GM18511 (cell line): ENCODE data around the gene RUSC1.
"Not testable (repeated sequence)": the region's sequence is repeated elsewhere in the genome, so short reads cannot be mapped to it uniquely, and the experiment has no call there.

ENCODE experiments used
- ATAC-seq: cut with Tn5 transposase; IDR thresholded peaks from one replicate; pipeline ENCODE4 v1.9.1; 2021; ENCODE audit warnings: mild to moderate bottlenecking, moderate library complexity; ENCODE audit not compliant: unreplicated experiment

Gene RUSC1, protein sequence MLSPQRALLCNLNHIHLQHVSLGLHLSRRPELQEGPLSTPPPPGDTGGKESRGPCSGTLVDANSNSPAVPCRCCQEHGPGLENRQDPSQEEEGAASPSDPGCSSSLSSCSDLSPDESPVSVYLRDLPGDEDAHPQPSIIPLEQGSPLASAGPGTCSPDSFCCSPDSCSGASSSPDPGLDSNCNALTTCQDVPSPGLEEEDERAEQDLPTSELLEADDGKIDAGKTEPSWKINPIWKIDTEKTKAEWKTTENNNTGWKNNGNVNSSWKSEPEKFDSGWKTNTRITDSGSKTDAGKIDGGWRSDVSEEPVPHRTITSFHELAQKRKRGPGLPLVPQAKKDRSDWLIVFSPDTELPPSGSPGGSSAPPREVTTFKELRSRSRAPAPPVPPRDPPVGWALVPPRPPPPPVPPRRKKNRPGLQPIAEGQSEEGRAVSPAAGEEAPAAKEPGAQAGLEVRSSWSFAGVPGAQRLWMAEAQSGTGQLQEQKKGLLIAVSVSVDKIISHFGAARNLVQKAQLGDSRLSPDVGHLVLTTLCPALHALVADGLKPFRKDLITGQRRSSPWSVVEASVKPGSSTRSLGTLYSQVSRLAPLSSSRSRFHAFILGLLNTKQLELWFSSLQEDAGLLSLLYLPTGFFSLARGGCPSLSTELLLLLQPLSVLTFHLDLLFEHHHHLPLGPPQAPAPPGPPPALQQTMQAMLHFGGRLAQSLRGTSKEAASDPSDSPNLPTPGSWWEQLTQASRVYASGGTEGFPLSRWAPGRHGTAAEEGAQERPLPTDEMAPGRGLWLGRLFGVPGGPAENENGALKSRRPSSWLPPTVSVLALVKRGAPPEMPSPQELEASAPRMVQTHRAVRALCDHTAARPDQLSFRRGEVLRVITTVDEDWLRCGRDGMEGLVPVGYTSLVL

DNA sequence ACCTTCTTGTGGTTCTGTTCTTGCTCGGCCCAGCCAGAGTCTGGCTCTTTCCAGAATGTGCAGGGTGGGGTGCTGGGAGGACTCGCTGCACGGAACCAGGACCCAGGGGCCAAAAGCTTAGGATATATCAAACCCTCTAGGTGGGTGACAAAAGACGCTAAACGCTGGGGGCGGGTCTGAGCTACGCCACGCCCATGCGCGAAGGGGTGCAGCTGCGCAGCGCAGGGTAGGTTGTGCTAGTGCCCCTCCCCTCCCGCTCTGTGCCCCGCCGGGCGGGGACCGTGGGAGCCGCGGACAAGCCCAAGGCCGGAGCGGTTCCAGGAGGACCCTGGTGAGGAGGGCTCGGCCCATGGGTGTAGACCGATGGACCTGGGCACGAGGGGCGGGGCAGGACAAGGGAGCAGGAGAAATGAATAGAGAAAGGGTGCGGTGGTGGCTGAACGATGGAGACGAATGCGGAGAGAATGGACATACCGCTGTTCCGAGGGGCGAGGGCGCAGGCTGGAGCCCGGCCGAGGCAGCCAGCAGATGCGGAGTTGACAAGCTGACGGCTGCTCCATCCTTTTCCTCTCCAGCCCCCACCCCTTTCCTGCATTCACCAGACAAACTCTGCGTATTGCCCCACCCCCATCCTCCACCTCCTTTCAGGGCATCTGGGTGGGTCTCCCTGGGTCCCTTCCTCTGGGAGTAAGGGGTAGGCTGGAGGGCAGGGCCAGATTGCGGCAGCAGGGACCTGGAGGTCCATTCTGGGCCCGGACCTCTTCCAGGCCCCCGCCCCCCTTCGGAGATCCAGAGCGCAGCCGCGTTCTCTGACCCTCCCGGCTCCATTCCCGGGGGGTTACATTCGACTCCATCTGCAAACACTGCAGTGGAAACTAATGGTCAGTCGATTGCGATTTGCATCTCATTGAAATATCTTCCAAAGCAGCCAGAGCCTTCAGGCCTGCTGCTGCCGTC is at the start of gene RUSC1:
Gene RUSC1, plus strand, starts transcription at position 234 of the 957 bp plus-strand sequence. CDS start 880 bp downstream, outside the sequence.
- ATAC-seq = no peak

GRCh38 chr1:155272466-155273342 is 48.0 kb upstream of the RUSC1 start:
- peak; percentile 44 for ATAC-seq

DNA sequence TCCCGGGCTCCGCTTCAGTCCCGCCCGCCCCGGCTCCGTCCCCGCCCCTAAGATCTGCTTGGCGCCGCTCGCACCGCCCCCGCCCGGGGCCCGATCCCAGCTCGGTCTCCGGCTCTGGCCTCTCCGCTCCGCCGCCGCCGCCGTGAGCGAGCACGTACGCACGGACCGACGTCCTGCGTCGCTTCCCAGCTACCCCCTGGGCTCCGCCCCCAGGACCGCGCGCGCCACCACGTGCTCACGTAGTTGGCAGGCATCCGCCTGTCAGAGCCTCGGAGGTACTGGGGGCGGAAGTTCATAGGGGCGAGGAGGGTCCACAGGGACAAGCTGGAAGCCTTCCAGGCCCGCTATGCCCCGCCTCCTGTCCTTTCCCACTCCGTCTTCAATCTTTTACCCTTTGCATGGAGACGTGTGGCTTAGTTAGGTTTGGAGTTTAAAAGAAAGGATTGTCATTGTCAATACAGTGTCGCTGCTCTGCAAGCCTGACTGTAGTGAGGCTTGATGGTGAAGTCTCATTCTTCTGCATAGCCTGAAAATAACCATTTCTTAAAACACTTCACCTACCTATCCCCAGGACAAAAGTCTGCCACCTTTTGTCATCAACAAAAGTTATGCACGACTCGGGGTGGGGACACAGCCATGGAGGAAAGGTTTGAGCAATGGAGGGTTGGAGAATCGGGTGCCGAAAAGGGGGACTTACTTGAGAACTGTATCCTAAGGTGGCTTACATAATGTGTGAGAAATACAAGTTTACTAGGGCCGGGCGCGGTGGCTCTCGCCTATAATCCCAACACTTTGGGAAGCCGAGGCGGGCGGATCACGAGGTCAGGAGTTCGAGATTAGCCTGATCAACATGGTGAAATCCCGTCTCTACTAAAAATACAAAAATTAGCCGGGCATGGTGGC is 47.1 kb upstream of the RUSC1 start, which contains the start of gene CLK2:
Gene CLK2, minus strand, starts transcription at position 162 of the 903 bp plus-strand sequence. CDS start 2,527 bp downstream, outside the sequence.
- peak; percentile 83 for ATAC-seq

GRCh38 chr1:155277070-155277901 is 43.4 kb upstream of the RUSC1 start, which contains the start of gene HCN3:
TSS of gene HCN3 (plus strand) at chr1:155277463. CDS start at chr1:155277591, 128 bp downstream.
- ATAC-seq = peak; percentile 69

GRCh38 chr1:155277902-155278688 is 42.6 kb upstream of the RUSC1 start:
- no peak for ATAC-seq

DNA sequence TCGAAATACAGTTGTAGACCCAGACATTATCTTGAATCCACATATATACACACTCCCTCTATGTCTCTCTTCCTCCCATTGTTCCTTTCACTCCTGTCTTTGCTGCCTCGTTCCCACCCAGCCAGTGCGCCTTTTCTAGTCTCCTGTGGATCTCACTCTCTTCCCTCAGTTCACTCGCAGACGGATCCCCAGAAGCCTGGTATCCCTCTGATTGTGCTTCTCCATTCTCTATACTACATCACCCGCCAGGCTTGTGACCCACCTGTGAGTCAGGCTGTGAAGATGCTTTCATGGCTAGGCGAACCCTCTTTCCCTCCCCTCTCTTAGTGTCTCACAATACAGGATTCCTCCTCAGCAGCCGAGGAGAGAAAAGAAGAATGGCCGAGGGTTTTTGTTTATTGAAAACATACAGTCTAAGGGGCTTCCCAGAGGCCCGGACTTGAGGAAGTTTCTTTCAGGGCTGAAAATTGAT is 42.0 kb upstream of the RUSC1 start:
- ATAC-seq = no peak

DNA sequence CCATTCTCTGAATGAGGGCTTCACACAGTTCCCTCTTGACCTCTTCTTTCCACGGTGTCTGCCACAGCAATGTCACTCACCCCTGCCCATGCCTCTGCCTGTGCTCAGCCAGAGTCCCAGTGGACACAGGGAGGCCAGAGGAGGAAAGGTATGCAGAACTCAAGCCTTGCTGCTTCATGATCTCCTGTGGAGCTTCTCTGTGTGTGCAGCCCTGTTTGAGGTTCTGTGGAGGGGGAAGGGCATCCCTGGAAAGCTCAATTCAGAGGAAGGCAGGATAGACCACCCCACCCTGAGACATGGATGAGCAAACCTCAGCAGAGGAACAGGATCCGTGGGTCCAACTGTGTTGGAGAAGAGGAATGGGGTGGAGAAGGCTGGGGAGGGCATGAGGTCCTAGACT is 41.4 kb upstream of the RUSC1 start:
- no peak for ATAC-seq

DNA sequence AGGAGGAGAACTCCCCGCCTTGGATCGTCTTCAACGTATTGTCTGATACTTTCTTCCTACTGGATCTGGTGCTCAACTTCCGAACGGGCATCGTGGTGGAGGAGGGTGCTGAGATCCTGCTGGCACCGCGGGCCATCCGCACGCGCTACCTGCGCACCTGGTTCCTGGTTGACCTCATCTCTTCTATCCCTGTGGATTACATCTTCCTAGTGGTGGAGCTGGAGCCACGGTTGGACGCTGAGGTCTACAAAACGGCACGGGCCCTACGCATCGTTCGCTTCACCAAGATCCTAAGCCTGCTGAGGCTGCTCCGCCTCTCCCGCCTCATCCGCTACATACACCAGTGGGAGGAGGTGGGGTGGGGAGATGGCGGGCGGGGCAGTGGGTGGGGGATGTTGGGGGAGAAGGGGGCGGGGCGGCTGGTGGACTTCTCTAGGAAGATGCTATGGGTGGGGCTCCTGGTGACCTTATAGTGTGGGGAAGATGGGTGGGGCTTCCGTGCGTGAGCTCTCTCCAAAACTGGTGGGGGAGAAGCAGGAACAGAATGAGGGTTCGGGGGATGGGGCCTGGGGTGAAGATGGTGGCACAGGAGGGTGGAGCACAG is 38.1 kb upstream of the RUSC1 start:
- no peak for ATAC-seq

- ATAC-seq = no peak
These were observed 36.2 kb upstream of the RUSC1 start for GRCh38 chr1:155284476-155284875.

- no peak for ATAC-seq
These were observed 35.6 kb upstream of the RUSC1 start for GRCh38 chr1:155285063-155285462.

DNA sequence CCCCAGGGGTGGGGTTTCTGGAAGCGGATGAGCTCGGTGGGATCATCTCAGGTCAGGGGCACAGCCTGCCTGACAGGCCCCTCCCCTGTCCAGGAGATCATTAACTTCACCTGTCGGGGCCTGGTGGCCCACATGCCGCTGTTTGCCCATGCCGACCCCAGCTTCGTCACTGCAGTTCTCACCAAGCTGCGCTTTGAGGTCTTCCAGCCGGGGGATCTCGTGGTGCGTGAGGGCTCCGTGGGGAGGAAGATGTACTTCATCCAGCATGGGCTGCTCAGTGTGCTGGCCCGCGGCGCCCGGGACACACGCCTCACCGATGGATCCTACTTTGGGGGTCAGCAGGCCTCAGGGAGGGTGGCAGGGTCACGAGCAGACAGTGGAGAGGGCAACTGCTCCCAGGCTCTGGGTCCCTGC is 35.1 kb upstream of the RUSC1 start:
- ATAC-seq = no peak

DNA sequence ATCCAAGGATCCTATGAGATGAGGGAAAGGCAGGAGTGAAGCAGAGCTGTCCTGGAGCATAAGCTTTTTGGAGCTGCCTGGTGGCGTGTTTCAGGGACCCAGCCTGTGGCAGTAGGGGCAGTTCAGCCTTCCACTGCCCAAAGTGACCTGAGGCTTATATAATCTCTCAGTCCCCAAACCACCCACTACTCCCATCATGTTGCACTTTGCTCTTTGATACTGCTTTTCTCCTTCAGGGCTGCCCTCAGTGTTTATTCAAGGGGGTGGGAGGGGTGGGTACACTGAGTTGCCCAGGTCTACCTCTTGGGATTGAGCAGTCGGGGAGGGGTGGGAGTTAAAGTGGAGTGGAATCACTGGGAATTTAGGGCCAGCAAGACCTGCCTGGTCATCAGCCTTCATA is 34.1 kb upstream of the RUSC1 start:
- ATAC-seq = no peak

DNA sequence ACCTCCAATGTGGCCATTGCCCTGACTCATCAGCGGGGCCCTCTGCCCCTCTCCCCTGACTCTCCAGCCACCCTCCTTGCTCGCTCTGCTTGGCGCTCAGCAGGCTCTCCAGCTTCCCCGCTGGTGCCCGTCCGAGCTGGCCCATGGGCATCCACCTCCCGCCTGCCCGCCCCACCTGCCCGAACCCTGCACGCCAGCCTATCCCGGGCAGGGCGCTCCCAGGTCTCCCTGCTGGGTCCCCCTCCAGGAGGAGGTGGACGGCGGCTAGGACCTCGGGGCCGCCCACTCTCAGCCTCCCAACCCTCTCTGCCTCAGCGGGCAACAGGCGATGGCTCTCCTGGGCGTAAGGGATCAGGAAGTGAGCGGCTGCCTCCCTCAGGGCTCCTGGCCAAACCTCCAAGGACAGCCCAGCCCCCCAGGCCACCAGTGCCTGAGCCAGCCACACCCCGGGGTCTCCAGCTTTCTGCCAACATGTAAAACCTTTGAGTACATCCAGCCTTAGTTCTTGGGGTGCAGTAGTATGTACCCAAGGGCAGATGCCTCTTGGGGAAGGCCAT is 32.6 kb upstream of the RUSC1 start:
- no peak for ATAC-seq

GRCh38 chr1:155291006-155291405 is 29.7 kb upstream of the RUSC1 start:
- ATAC-seq = not testable (repeated sequence)

DNA sequence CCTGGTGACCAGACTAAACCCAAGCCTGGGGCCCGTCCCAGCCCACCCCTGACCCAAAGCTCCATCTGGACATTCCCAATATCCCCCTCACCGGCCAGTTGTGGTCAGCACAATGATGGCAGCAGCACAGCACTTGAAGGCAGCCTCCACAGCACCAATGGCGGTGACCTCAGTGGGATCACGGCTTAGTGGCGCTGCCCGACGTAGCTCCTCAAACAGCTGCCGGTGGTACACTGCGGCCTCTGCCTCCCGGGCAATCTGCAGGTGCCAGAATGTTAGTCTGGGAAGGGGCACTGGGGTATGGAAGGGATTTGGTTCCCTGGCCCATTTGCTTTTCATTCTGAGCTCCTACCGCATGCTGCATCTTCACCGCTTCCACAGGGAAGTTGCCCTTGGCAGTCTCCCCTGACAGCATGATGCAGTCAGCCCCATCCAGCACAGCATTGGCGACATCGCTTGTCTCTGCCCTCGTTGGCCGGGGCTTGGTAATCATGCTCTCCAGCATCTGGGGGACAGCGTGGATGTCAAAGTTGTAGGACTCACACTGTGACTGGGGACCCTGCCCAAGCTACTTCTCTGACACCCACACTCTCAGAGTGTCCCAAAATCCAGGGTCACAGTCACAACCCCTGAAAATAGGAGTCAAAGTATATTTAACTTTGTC is 27.5 kb upstream of the RUSC1 start:
- ATAC-seq = no peak
